Measurements from ENCODE around the gene ZDHHC11B.
"Not testable (repeated sequence)": the region's sequence is repeated elsewhere in the genome, so short reads cannot be mapped to it uniquely, and the experiment has no call there.

Gene ZDHHC11B

GRCh38 chr5:756865-757345 is 27.6 kb downstream of the ZDHHC11B start:
- Histone ChIP-seq H2AFZ (ENCODE audit: low read depth, low read length) (no peak overlapping the region), H3K9ac (ENCODE audit: low read length) (no peak overlapping the region), H3K4me1 (ENCODE audit: low read length) (no peaks in the 10 kb centered on the region), H3K27me3 (ENCODE audit: low read depth, low read length) (no peaks in the 10 kb centered on the region), H3K9me3 (ENCODE audit: insufficient read depth, low read length) (no peaks in the 10 kb centered on the region), H3K27ac (ENCODE audit: low read length) (no peak overlapping the region), H3K36me3 (replicated peaks; ENCODE audit: low read depth, low read length) (no peaks in the 10 kb centered on the region), H4K20me1 (ENCODE audit: insufficient read depth, low read length) (no peaks in the 10 kb centered on the region), H3K4me3 (ENCODE audit: low read length) (no peak overlapping the region), H3K79me2 (ENCODE audit: low read length) (no peaks in the 10 kb centered on the region), H3K4me2 (ENCODE audit: low read length) (no peak overlapping the region)
- TF ChIP-seq EZH2phosphoT487 (IDR thresholded peaks at IDR 0.05; ENCODE audit: low read depth) (no peak), CTCF (IDR thresholded peaks at IDR 0.05; ENCODE audit: low read depth, low read length) (no peak)

- H3K4me2 ChIP-seq (ENCODE audit: low read length), result no peak overlapping the region
- no peak overlapping the region for H3K9ac ChIP-seq (ENCODE audit: low read length)
- no peak overlapping the region for H2AFZ ChIP-seq (ENCODE audit: low read depth, low read length)
- no peaks in the 10 kb centered on the region for H3K79me2 ChIP-seq (ENCODE audit: low read length)
- no peaks in the 10 kb centered on the region for H3K4me1 ChIP-seq (ENCODE audit: low read length)
- TF ChIP-seq EZH2phosphoT487 (IDR thresholded peaks at IDR 0.05; ENCODE audit: low read depth), result no peak
- TF ChIP-seq CTCF (IDR thresholded peaks at IDR 0.05; ENCODE audit: low read depth, low read length), result no peak
- no peaks in the 10 kb centered on the region for H4K20me1 ChIP-seq (ENCODE audit: insufficient read depth, low read length)
- H3K36me3 ChIP-seq (replicated peaks; ENCODE audit: low read depth, low read length), result no peaks in the 10 kb centered on the region
- no peak overlapping the region for H3K4me3 ChIP-seq (ENCODE audit: low read length)
- H3K9me3 ChIP-seq (ENCODE audit: insufficient read depth, low read length), result no peaks in the 10 kb centered on the region
- H3K27me3 ChIP-seq (ENCODE audit: low read depth, low read length), result no peaks in the 10 kb centered on the region
- H3K27ac ChIP-seq (ENCODE audit: low read length), result no peak overlapping the region
Observed at GRCh38 chr5:756171-756570, 28.4 kb downstream of the ZDHHC11B start.

DNA sequence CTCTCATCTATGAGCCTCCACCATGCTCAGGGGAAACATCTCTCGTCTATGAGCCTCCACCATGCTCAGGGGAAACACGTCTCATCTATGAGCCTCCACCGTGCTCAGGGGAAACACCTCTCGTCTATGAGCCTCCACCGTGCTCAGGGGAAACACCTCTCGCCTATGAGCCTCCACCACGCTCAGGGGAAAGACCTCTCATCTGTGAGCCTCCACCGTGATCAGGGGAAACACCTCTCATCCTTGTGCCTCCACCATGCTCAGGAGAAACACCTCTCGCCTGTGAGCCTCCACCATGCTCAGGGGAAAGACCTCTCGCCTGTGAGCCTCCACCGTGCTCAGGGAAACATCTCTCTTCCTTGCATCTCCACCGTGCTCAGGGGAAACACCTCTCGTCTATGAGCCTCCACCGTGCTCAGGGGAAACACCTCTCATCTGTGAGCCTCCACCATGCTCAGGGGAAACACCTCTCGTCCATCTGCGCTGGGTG is 30.3 kb downstream of the ZDHHC11B start:
- H3K79me2 ChIP-seq (ENCODE audit: low read length); H3K9ac ChIP-seq (ENCODE audit: low read length); H3K27me3 ChIP-seq (ENCODE audit: low read depth, low read length); H4K20me1 ChIP-seq (ENCODE audit: insufficient read depth, low read length); H3K27ac ChIP-seq (ENCODE audit: low read length); H3K36me3 ChIP-seq (replicated peaks; ENCODE audit: low read depth, low read length); H3K4me3 ChIP-seq (ENCODE audit: low read length); H3K4me2 ChIP-seq (ENCODE audit: low read length); H2AFZ ChIP-seq (ENCODE audit: low read depth, low read length); H3K9me3 ChIP-seq (ENCODE audit: insufficient read depth, low read length); H3K4me1 ChIP-seq (ENCODE audit: low read length): not testable (repeated sequence)

GRCh38 chr5:753567-754142 is 30.9 kb downstream of the ZDHHC11B start:
- H2AFZ ChIP-seq (ENCODE audit: low read depth, low read length); H3K4me3 ChIP-seq (ENCODE audit: low read length); H3K36me3 ChIP-seq (replicated peaks; ENCODE audit: low read depth, low read length); H3K27me3 ChIP-seq (ENCODE audit: low read depth, low read length); H3K27ac ChIP-seq (ENCODE audit: low read length); H3K9ac ChIP-seq (ENCODE audit: low read length); H3K4me1 ChIP-seq (ENCODE audit: low read length); H4K20me1 ChIP-seq (ENCODE audit: insufficient read depth, low read length); H3K4me2 ChIP-seq (ENCODE audit: low read length); H3K79me2 ChIP-seq (ENCODE audit: low read length); H3K9me3 ChIP-seq (ENCODE audit: insufficient read depth, low read length): not testable (repeated sequence)

DNA sequence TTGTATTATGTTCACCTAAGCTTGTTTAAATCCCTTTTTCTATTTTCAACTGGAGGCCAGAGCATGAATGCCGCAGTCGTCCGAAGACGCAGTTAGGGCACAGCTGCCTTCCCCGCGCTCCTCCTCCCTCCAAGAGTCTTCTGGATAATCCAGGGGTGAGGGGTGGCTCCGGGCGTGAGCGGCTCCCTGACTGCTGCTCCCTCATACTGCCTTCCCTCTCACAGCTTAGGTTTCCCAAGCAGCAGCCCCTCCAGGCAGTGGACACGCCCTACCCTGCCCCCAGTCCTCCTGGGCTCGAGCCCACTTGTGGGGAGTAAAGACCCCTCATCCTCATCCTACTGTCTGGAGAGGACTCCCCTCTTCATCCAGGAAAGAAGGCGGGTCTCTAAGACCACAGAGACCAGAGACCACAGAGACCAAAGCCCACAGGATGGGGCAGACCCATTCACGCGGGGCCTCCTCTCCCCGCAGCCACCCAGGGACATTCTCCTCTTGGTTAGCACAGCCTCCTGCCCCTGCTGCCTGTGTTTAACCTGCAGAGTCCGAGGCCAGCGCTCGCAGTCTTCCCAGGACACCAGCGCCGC is 31.9 kb downstream of the ZDHHC11B start:
- H3K79me2 ChIP-seq (ENCODE audit: low read length); H2AFZ ChIP-seq (ENCODE audit: low read depth, low read length); H4K20me1 ChIP-seq (ENCODE audit: insufficient read depth, low read length); H3K9me3 ChIP-seq (ENCODE audit: insufficient read depth, low read length); H3K27me3 ChIP-seq (ENCODE audit: low read depth, low read length); H3K9ac ChIP-seq (ENCODE audit: low read length); H3K36me3 ChIP-seq (replicated peaks; ENCODE audit: low read depth, low read length); H3K27ac ChIP-seq (ENCODE audit: low read length); H3K4me3 ChIP-seq (ENCODE audit: low read length); H3K4me2 ChIP-seq (ENCODE audit: low read length); H3K4me1 ChIP-seq (ENCODE audit: low read length): not testable (repeated sequence)

DNA sequence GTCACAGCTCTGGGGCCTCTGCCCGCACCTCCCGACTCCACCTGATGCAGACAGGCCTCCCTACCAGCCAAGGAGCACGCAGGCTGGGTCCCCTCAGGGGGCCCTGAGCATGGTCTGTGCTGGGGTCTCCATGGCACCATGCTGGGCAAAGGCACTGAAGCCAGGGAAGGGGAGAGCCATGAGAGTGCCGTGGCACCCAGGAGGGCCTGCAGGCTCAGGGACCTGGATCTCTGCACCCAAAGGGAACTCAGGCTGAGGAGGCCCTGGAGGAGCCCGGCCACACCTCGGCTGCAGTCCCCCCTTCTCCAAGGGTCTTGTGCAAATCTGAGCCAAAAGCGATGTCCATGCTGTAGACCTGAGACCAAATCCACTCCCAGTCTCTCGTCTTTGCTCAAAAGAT is 32.5 kb downstream of the ZDHHC11B start:
- not testable (repeated sequence) for H3K4me1 ChIP-seq (ENCODE audit: low read length); H3K4me3 ChIP-seq (ENCODE audit: low read length); H3K4me2 ChIP-seq (ENCODE audit: low read length); H3K27ac ChIP-seq (ENCODE audit: low read length); H3K79me2 ChIP-seq (ENCODE audit: low read length); H4K20me1 ChIP-seq (ENCODE audit: insufficient read depth, low read length); H3K27me3 ChIP-seq (ENCODE audit: low read depth, low read length); H3K9ac ChIP-seq (ENCODE audit: low read length); H2AFZ ChIP-seq (ENCODE audit: low read depth, low read length); H3K9me3 ChIP-seq (ENCODE audit: insufficient read depth, low read length); H3K36me3 ChIP-seq (replicated peaks; ENCODE audit: low read depth, low read length)

All from OCI-LY3 (cell line).